HT1080 (cell line): ENCODE data around the gene CLC. TPM values are rescaled to one million over a fixed set of nuclear protein-coding genes. Genes with fewer than 3 reads are reported as not detected.
"Not testable (repeated sequence)": the region's sequence is repeated elsewhere in the genome, so short reads cannot be mapped to it uniquely, and the experiment has no call there.

Experiments used
- DNase-seq: peaks from one replicate; pipeline ENCODE4 v3.0.0-alpha.2; 2015; ENCODE audit warnings: low read depth
- total RNA-seq: library from RNA; depleted of rRNA; stranded (reverse); fragments of >200 nt; shearing (Covaris generic); gene quantifications from 2 replicates; pipeline ENCODE4 v1.2.3, GENCODE V29; 2014

Gene CLC
- total RNA-seq, 1 experiment from 2014 or later = not detected

DNA sequence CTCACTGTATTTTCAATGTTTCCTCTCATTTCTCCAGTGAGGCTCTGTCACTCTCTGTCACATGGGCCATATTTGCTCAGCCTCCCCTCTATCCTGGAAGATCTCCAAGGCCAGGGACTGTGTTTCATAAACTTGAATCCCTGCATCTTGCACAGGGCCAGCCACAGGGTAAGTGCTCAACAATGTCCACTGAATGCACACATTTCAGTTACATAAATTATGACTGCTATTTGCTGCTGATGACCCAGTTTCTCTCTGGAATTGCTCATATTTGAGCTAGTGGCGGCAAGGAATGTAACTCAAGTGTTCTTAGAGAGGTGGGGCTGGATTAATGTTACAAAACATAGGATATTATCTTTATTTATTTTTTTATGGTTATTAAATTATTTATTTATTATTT is 6.1 kb downstream of the CLC start:
- no peak for DNase-seq

DNA sequence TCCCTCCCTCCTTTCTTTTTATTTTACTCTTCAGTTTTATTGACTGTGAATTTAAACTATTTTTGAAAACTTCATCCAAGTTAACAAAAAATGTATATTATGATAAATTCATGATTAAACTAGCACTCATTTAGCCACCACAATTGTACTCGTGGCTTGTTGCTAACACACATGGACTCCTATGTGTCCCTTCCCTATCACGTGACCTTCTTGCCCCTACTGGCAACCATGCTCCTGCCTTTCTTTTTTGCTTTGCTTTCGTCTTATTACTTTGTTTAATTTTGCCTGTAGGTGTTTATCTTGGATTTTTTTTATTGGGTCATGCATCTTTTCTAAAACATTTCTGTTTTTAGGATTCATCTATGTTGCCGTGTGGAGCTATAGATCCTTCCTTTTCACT is 8.2 kb downstream of the CLC start:
- no peak for DNase-seq

DNA sequence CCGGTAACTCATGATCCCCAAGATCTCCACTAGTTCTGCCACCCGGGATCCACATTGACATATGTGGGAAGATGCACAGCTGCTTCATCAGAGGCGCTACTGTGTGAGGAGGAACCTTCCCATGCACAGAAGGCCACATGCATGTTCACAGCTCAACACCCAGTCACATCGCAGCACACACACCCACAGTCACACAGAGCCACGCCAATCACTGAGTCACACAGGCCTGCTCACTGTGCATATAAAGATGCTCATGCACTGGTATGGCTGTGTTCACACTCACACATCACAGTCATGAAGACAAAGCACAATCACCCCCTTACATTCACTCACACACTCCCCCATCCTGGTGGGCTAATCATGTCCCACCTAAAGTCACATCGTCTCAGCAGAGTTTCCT is 9.8 kb downstream of the CLC start:
- DNase-seq = no peak

DNA sequence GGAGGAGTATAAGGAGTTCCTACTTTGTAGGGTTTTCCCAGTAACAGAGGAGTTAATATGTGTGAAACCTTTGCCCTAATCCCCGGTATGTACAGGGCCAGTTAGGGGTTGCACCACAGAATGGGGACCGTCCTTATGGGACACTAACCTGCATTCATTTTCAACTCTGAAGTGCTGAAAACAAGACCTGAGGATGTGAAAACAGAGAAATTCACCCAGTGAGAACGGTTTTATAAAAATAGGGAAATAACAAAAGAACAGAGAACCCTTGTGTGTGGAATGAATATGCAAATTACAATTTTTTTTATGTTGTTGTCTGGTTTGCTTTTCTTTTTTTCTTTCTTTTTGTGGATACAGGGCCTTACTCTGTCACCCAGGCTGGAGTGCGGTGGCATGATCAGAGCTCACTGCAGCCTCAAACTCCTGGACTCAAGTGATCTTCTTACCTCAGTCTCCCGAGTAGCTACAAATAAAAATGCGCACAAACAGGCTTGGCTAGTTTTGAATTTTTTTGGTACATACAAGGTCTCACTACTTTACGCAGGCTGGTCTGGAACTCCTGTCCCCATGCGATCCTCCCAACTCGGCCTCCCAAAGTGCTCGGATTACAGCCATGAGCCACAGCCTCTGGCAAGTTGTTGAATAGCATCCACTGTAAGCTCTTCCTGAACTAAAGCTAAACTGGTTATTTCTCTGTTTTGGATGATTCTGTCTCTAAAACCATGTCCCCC is 10.6 kb downstream of the CLC start:
- no peak for DNase-seq

DNA sequence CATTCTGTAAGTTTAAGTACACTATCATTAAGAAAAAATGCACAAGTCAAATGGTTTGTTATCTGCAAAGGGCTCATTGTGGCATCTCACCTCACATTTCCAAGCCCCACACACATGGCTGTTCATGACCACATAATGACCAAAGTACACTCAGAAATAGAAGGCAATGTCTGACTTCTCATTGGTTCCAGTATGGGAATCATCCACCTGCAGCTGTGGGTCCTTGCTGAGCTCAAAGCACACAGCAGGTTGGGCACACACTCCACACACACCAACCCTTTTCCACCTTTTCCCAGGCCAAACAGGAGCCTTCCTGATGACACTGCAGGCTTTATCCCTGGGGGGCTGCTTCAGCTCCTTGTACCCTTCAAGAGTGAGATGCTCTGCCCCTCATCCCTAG is 11.8 kb downstream of the CLC start:
- DNase-seq = no peak

DNA sequence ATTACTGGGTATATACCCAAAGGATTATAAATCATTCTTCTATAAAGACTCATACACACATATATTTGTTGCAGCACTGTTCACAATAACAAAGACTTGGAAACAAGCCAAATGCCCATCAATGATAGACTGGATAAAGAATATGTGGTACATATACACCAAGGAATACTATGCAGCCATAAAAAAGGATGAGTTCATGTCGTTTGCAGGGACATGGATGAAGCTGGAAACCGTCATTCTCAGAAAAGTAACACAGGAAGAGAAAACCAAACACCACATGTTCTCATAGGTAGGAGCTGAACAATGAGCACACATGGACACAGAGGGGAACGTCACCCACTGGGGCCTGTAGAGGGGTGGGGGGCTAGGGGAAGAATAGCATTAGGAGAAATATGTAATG is 17.7 kb downstream of the CLC start:
- not testable (repeated sequence) for DNase-seq

DNA sequence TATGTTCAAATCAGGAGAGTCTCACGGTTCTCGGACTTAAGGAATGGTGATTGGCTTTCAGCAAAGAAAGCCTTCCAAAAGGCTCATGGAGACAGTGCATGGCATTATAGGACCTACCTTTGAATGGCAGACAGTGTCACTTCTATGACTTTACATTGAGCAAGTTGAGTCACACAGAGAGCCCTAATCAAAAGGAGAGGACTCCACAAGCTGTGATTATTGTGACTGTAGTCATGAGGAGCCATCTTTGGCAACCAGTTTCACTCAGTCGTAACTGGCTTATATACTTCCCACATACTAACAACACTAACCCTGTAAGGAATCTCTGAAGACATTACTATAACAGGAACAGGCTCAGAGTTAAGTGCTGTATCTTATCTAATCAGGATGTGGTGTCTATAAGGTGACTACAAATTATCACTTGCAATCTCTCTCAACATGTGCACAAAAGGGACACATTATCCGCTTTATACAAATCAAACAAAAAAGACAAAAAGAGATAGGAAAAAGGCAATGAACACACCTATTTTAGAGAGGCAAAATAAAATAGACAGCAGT is 27.4 kb downstream of the CLC start:
- DNase-seq = no peak

DNA sequence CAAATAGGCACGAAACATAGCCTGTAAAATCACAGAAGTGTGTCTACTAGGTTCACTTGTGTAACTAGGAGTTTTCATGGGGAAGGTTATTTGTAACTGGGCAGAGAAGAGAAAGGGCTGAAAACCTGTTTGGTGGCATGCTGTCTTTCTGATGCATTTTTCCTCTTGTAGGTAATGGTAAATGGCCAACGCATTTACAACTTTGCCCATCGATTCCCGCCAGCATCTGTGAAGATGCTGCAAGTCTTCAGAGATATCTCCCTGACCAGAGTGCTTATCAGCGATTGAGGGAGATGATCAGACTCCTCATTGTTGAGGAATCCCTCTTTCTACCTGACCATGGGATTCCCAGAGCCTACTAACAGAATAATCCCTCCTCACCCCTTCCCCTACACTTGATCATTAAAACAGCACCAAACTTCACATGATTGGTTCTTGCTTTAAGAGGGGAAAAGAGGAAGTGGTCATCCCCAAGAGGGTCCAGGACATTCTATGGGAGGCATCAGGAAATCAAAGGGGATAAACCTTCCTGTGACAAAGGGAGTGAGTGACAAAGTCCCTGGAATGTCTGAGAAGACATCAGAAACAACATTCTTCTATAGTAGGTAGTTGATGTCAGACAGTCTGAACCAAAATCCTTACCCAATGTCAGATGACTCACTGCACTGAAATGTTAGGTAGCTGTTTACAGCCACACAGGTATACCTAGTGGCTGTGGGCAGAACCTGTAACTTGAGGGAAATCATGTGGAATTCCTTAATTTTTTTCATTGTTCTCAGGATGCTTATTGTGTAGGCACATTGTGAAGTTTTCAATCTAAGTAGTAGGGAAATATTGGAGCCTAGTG is 28.6 kb downstream of the CLC start:
- no peak for DNase-seq

DNA sequence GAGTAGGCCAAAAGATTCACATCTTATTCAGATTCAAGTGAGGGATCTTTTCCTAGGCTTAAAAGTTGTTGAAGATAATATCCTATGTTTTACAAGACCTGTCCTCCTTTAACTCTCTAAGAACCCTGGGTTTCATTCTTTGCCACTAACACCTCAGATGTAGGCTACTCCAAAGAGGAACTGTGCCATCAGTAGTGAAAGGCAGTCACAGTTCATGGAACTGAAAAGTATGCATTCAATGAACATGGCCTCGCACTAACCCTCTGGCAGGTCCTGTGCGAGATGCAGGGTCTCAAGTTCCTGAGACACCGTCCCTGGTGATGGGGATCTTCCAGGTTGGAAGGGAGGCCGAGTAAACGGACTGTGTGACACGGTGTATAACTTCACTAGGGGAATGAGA is 29.2 kb downstream of the CLC start:
- DNase-seq = no peak

DNA sequence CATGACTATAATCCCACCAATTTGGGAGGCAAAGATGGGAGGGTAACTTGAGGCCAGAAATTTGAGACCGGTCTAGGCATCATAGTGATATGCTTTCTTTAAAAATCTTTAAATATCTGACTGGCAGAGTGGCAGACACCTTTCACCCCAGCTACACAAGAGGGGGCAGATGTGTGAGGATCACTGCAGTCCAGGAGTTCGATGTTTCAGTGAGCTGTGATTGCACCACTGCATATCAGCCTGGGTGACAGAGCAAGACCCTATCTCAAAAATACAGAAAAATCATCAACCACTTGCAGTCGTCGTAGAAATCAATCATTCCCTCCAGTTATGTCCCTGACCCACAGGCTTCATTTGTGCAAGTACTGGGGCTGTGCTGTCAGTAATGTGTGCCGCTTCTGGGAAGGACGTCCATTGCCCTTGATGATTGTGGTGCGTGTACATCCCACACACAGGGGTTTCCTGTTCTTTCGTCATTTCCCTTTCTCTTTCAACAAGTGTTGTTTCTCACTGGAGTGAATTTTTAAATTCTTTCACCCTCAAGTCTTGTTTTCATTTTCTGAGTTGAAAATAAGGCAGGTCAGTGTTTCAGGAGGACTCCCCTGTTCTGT is 32.1 kb downstream of the CLC start:
- DNase-seq = no peak

DNA sequence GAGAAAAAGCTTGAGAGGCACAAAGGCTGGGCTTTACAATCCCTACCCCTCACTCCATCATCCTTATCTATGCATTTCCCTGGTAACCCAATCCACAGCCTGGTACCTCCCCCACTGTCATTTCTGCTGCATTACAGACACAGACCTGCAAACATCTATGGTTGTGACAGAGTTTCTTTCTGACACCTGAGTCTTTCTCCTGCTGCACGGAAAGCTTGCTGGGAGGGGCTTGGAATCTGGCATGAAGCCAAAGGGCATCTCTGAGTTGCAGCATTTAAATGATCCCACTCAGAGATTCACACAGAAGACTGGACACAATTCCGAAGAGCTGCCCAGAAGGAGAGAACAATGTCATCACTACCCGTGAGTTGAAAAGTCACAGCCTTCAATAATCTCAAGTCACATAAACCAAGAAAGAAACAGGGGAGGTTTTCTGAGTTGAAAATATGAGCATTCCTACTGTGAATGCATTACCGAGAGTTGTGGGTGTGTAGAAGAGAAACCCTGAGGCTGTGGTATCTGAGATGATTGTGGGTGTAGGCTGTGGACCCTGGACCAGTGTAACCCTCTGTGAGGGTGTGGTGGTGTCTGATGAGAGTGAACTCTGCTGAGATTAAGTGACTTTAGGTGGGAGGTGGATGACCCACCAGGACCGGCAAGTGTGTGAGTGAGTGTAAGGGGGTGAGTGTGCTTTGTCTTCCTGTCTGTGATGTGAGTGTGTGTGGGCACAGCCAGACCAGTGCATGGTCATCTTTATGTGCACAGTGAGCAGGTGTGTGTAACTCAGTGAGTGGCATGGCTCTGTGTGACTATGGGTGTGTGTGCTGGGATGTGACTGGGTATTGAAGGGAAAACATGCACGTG is 33.4 kb downstream of the CLC start, which contains the start of gene LGALS14:
LGALS14 (plus strand) TSS at position 301 of the 864 bp plus-strand sequence; CDS start at position 349, 48 bp downstream.
- DNase-seq = no peak

DNA sequence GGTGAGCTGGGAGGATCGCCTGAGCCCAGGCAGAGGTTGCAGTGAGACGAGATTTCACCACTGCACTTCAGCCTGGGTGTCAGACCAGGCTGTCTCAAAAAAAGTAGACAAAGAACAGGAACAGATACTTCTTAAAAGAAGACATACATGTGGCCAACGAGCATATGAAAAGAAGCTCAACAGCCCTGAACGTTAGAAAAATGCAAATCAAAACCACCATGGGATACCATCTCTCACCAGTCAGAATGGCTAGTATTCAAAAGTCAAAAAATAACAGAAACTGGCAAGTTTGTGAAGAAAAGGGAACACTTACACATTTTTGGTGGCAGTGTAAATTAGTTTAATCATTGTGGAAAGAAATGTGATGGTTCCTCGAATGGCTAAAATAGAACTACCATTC is 36.5 kb downstream of the CLC start:
- DNase-seq = no peak

DNA sequence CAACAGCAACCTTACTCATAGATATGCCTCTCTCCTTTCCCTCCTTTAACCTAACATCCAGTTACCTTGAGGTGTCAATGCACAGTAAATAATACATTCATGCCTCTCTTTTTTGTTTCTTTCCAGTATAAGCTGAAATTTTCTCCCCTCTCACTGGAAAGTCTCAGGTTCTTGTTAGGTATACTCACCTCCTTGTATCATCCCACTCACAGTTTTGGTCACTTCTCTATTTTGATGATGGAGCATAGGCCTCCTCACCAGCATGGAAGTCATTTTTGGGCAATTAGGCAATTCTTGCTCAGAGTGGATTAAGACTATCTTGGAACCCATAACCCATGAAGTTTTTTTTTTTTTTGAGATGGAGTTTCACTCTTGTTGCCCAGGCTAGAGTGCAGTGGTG is 39.3 kb downstream of the CLC start:
- no peak for DNase-seq

DNA sequence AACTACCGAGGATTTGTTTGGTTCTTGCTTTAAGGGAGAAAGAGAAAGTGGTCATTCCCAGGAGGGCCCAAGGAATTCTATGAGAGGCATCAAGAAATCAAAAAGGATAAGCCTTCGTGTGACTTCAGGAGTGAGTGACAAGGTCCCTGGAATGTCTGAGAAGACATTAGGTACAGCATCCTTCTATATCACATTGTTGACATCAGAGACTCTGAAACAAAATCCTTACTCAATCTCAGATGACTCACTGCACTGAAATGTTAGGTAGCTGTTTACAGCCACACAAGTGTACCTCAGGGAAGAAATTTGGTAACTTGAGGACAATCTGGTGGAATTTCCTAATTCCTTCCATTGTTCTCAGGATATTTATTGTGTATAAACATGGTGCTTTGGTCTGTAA is 41.4 kb downstream of the CLC start:
- no peak for DNase-seq

DNA sequence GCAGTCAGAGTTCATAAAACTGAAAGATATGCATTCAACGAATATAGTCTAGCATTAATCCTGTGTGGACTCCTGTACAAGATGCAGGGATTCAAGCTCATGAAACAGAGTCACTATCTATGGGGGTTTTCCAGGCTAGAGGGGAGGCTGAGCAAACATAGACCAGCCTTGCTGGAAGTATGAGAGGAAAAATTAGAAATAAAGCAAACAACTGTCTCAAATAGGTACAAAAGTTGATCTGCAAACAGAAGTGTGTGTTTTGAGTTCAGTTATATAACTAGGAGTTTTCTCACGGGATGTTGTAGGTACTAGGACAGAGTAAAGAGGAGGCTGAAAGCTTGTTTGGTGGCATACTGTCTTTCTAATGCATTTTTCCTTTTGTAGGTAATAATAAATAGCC is 42.1 kb downstream of the CLC start:
- no peak for DNase-seq

DNA sequence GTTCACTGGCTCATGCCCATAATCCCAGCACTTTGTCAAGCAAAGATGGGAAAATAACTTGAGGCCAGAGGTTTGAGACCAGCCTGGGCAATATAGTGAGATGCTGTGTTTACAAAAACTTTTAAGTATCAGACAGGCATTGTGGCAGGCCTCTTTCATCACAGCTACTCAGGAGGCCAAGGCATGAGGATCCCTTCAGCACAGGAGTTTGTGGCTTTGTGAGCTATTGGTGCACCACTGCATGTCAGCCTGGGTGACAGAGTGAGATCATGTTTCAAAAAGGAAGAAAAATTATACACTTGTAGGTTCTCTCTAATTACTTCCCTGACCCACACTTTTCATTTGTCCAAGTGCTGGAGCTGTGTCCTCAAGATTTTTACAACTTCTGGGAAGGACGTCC is 45.0 kb downstream of the CLC start:
- no peak for DNase-seq

DNA sequence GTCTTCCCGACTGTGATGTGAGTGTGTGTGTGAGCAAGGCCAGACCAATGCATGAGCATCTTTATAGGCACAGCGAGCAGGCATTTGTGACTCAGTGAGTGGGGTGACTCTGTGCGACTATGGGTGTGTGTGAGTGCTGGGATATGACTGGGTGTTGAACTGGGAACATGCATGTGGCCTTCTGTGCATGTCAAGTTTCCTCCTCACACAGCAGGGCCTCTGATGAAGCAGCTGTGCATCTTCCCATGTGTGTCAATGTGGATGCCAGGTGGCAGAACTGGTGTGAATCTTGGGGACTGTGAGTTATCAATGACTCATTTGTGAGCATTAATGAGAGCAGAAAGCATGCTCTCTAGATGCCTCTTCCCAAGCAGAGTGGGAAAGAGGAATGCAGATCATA is 45.7 kb downstream of the CLC start:
- DNase-seq = peak; percentile 14

DNA sequence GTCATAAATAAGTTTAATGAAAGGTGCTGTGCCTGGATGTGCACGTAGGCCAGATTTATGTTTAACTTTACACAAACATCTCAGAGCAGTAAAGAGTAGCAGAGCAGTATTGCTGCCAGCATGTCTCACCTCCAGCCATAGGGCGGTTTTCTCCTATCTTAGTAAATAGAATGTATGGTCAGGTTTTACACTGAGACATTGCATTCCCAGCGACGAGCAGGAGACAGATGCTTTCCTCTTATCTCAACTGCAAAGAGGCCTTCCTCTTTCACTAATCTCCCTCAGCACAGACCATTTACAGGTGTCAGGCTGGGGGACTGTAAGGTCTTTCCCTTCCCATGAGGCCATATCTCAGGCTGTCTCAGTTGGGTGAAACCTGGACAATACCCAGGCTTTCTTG is 49.2 kb downstream of the CLC start:
- DNase-seq = not testable (repeated sequence)

DNA sequence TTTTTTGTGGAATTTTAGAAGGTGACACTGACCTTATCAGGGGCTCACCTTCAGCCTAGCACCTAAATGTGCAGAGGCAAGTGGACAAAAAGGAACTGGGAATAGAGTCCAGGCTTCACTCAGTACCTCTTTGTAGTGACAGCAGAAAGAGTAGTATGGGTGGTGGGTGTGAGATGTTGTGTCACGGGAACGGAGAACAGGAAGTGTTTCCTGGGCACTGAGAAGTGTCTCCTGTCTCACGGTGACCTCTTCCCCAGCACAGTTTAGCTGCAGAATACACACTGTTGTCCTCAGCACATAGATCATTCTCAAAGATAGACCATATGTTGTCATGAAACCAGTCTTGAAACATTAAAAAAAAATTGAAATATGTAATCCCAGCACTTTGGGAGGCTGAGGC is 51.1 kb downstream of the CLC start:
- no peak for DNase-seq

DNA sequence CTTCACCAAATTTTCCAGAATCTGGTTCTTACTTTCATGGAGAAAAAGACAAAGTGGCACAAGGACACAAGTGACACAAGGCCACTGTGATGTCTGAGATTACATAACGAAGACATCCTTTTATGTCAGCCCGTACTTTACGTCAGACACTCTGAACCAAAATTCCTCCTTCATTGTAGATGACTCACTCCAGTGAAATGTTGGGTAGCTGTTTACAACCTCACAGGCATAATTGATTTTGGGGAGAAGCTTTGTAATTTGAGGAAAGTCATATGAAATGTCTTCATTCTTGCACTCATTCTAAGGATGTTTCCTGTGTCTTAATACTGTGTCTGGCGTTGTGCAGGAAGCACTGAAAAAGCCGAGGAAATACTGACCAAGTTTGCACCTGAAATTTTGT is 53.6 kb downstream of the CLC start:
- no peak for DNase-seq

DNA sequence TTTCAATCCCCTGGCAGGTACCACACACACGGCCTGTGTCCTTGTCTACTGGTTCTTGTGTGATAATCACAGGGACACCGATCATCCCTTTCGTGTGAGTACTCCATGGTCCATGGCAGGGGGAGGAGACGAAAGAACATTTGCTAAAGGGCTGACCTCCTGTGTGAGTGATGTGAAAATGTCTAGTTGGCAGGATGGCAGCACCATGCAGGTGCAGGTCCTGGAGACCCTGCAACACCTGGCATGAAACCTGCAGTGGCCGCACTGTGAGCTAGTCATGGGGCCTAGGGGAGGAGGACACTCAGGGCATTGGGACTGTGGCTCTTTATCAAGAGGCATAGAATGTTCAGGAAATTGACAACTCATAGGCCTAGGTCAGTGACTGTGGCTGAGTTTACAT is 56.4 kb downstream of the CLC start:
- DNase-seq = no peak
